ENCODE data around the gene ARHGAP10.
"Not testable (repeated sequence)": the region's sequence is repeated elsewhere in the genome, so short reads cannot be mapped to it uniquely, and the experiment has no call there.

ARHGAP10 gene

DNA sequence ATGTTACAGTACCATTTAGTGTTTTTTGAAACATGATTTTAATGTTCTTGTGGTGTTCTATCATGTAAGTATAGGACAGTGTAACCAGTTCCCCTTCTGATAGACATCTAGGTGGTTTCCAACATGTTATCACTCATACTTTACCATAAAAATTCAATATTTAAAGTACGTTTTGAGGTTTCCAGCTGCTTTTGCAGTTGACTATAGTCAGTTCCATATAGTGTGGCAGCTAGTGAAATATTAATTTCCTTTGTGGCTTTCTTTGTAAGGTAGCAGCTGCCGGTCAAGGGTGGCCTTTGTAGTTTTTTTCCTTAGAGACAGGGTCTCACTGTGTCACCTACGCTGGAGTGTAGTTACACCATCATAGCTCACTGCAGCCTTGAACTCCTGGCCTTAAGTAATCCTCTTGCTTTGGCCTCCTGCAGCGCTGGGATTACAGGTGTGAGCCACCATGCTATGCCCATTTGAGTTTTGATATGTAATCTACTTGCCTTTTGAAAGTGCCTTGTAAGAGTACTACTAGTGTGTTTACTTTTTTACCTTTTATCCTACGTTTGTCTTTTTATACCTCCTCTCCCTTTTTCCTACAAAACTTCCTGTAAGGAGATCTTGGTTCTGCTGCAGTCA lies 63.0 kb downstream of the ARHGAP10 start:
- DNase-seq: no peak

- not testable (repeated sequence) for DNase-seq
These were observed 67.2 kb downstream of the ARHGAP10 start for GRCh38 chr4:147799057-147799456.

- no peak for DNase-seq
These were observed 68.2 kb downstream of the ARHGAP10 start for GRCh38 chr4:147799986-147800555.

GRCh38 chr4:147801820-147802219 lies 69.9 kb downstream of the ARHGAP10 start:
- peak; percentile 82 for DNase-seq

DNA sequence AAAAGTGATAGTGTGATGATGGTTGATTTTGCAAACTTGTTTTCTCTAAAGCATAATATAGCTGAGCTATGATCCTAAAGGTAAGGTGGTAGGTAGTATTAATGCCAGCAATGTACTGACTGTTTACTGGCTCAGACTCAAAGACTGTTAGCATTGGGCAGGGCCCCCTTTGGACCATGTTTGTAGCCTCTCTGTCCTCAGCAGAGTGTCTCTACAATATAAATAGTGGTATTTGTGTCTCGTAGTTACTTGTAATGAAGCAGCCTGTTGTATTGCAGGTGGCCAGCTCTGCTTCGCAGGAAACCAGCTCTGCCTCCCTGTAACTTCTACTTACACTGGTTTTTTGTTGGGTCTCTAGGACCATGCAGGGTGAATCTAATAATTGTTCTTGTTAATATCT lies 70.5 kb downstream of the ARHGAP10 start:
- DNase-seq: no peak

- DNase-seq: no peak
These were observed 74.1 kb downstream of the ARHGAP10 start for GRCh38 chr4:147805946-147806345.

DNA sequence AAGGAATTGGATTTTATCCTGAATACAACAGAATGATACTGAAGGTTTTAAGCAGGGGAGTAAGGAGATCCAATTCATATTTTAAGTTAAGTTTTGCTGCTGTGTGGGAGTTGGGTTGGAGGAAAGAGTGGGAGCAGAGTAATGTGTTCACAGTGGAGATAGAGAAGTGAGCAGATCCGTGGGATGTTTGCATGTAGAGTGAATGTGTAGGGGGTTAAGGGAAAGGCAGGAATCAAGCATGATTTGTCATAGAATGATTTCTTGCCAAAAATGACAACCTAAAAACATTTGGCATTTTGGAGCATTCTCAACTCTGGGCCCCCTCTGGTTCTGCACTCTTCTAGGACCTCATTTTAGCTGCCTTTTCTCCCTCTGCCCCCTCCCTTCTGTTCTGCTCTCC lies 76.6 kb downstream of the ARHGAP10 start:
- DNase-seq: no peak

DNA sequence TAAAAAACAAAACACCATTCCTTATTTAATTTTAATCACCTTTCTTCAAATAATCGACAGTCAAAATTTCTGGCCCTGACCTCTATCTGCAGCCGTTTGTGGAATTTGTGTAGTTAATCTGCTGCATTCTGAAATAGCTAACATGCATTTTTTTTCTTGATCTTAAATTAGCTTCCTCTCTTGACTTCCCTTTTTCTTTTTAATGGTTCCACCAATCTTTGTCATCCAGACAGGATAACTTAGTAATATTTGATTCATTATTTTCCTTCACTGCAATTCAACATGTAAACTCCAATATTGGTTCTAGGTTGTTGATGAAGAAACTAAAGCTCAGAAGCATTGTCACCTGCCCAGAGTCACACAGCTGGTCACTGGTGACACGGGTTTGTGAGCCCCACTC lies 77.3 kb downstream of the ARHGAP10 start:
- DNase-seq: no peak

- DNase-seq: no peak
These were observed 80.0 kb downstream of the ARHGAP10 start for GRCh38 chr4:147811878-147812277.

- peak; percentile 16 for DNase-seq
These were observed 81.4 kb downstream of the ARHGAP10 start for GRCh38 chr4:147813109-147813773.

DNA sequence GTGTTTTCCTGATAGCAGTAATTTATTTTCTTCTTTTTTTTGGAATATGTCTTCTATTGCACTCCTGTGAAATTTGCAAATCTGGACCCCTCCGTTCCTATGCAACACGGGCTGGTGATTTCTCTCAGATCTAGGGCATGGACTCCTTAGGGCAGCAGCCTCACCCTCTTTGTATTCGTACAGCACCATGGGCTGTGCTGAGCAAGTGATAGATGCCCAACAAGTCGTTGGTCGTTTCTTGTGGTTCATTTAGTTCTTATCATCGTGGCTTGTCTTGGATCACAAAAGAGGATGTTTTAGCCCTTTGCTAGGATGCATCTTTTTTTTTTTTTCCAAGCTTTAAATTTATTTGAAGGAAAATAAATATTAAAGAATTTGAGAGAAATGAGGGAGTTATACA lies 82.1 kb downstream of the ARHGAP10 start:
- DNase-seq: no peak

GRCh38 chr4:147814376-147814775 lies 82.5 kb downstream of the ARHGAP10 start:
- no peak for DNase-seq

GRCh38 chr4:147815741-147816140 lies 83.9 kb downstream of the ARHGAP10 start:
- no peak for DNase-seq

DNA sequence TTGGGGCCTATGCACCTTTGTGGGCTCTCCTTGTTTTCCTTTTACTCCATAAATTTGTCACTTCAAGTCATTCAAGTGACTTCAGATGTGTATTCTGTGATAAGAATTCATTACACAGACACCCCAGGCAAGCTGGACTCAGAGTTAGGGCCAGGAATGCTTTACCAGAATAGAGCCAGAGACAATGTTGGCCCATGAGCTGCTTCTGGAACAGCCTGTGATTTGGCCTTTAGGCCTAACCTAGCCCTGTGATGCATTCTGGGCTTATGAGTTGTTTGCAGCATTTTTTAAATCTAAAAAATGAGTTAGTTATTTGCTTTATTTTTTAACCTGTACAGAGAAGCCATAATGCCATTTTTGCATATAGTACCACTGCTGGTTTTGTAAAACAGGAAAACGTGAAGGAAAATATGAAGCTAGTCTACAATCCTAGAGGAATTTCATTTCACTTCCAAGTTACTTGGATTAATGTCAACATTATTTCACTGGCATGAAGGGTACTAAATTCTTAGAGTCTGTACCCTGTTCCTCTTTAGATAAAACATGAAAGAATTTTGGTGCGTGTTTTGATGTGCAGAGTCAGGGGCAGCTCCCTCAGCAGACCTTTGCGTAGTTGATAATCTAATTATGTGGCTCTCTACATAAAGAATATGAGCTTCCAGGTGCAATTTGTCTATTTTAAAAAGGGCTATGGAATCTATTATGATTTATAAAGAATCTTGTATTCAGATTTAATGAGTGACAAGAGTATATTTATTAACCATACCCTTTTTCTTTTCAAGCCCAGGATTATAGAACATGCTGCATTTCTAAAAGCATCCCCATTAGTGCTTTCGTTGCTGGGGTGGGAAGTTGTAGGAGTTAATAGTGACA lies 84.7 kb downstream of the ARHGAP10 start:
- no peak for DNase-seq

GRCh38 chr4:147820975-147821374 lies 89.1 kb downstream of the ARHGAP10 start:
- DNase-seq: no peak

GRCh38 chr4:147821555-147821954 lies 89.7 kb downstream of the ARHGAP10 start:
- no peak for DNase-seq

GRCh38 chr4:147822128-147822527 lies 90.2 kb downstream of the ARHGAP10 start:
- DNase-seq: peak; percentile 66

GRCh38 chr4:147823130-147823529 lies 91.2 kb downstream of the ARHGAP10 start:
- DNase-seq: no peak

DNA sequence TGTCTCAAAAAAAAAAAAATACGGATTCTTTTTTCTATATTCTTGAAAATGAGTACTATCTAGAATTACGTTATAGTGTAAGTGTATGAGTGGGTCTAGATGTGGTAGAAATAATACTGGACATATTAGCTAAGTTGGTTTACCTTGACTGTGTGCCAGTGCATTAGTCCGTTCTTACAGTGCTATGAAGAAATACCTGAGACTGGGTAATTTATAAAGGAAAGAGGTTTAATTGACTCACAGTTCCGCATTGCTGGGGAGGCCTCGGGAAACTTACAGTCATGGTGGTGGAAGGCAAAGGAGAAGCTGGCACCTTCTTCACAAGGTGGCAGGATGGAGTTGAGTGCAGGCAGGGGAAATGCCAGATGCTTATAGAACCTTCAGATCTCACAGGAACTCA lies 92.4 kb downstream of the ARHGAP10 start:
- no peak for DNase-seq

DNA sequence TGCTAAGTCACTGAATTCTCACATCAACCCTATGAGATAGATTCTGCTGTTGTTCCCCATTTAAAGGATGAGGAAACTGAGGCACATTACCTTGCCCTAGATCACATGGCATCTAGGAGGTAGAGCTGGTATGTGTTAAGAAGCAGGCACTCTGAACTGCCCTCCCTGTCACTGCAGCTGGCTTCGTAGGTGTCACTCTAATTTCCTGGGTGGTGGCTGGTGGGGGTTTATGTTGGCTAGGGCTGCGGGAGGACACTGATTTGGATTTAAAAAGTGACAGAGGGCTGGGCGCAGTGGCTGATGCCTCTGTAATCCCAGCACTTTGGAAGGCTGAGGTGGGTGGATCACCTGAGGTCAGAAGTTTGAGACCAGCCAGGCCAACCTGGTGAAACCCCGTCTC lies 93.0 kb downstream of the ARHGAP10 start:
- DNase-seq: no peak

- peak; percentile 52 for DNase-seq
These were observed 93.8 kb downstream of the ARHGAP10 start for GRCh38 chr4:147825451-147826287.

DNA sequence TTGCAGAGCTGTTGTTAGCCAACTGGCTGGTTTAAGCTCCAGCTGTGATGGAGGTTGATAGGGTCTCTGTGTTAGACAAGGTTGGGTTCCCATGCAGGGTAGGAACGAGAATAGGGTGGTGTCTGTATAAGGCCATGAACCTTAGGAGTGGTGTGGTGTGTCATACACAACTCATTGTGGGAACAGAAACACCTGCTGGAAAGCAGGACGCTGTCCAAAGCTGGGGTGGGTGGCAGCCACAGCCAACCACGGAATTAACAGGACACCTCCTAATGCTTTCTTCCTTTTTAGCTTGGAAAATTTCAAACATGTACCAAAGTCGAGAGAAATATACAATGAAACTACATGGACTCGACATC lies 94.4 kb downstream of the ARHGAP10 start:
- no peak for DNase-seq

Data from NCI-H446 treated with DMSO at 0.1 percent for 48 hours (cell line).